ENCODE data around the gene LXN. TPM values are rescaled to one million over a fixed set of nuclear protein-coding genes. Genes with fewer than 3 reads are reported as not detected.

Gene LXN
- total RNA-seq, 1 experiment from 2014 or later: 4.6 TPM

- TF ChIP-seq ERG (CRISPR knock-in tag; IDR thresholded peaks at IDR 0.05): no peak
- no peak for TF ChIP-seq JAZF1 (CRISPR knock-in tag; IDR thresholded peaks at IDR 0.05)
- TF ChIP-seq JUN (CRISPR knock-in tag; IDR thresholded peaks at IDR 0.05): no peak
- TF ChIP-seq PREB (CRISPR knock-in tag; IDR thresholded peaks at IDR 0.05; ENCODE audit: borderline replicate concordance): no peak
- TF ChIP-seq ATF1 (CRISPR knock-in tag; IDR thresholded peaks at IDR 0.05): no peak
- TF ChIP-seq IRF2 (CRISPR knock-in tag; IDR thresholded peaks at IDR 0.05; ENCODE audit: borderline replicate concordance, low read depth): no peak
- no peak for TF ChIP-seq ATF2 (CRISPR knock-in tag; IDR thresholded peaks at IDR 0.05; ENCODE audit: borderline replicate concordance, low read depth)
- TF ChIP-seq MLX (CRISPR knock-in tag; IDR thresholded peaks at IDR 0.05): no peak
- TF ChIP-seq MYBL2 (CRISPR knock-in tag; IDR thresholded peaks at IDR 0.05): peak; percentile 50; the same call in 1 of the 2 replicates
- no peak for TF ChIP-seq ZNF219 (CRISPR knock-in tag; IDR thresholded peaks at IDR 0.05; ENCODE audit: borderline replicate concordance)
- TF ChIP-seq ZNF121 (CRISPR knock-in tag; IDR thresholded peaks at IDR 0.05): no peak
- 0 out of 2 replicates have a peak, but pooled peaks have one; percentile 62 for TF ChIP-seq HMGXB4 (CRISPR knock-in tag; IDR thresholded peaks at IDR 0.05)
- TF ChIP-seq ZNF532 (CRISPR knock-in tag; IDR thresholded peaks at IDR 0.05; ENCODE audit: borderline replicate concordance): no peak
- TF ChIP-seq NFE2L1 (CRISPR knock-in tag; IDR thresholded peaks at IDR 0.05): peak; percentile 54; the same call in 1 of the 2 replicates
- TF ChIP-seq GTF2I (CRISPR knock-in tag; conservative IDR thresholded peaks at IDR 0.05): no peak
- TF ChIP-seq TCF7 (CRISPR knock-in tag; IDR thresholded peaks at IDR 0.05; ENCODE audit: low read depth): no peak
- TF ChIP-seq GABPB1 (CRISPR knock-in tag; IDR thresholded peaks at IDR 0.05): peak; percentile 93
- TF ChIP-seq NR3C1 (CRISPR knock-in tag; conservative IDR thresholded peaks at IDR 0.05; ENCODE audit: low read depth): no peak
- no peak for TF ChIP-seq OVOL2 (CRISPR knock-in tag; IDR thresholded peaks at IDR 0.05; ENCODE audit: borderline replicate concordance)
- TF ChIP-seq HMGA2 (CRISPR knock-in tag; IDR thresholded peaks at IDR 0.05): no peak
- 0 out of 2 replicates have a peak, but pooled peaks have one; percentile 67 for TF ChIP-seq CREM (CRISPR knock-in tag; IDR thresholded peaks at IDR 0.05)
- TF ChIP-seq NR2C2 (CRISPR knock-in tag; IDR thresholded peaks at IDR 0.05): peak; percentile 99
- peak; percentile 77; the same call in 1 of the 2 replicates for TF ChIP-seq ZBTB21 (CRISPR knock-in tag; IDR thresholded peaks at IDR 0.05; ENCODE audit: borderline replicate concordance)
- TF ChIP-seq ZSCAN18 (CRISPR knock-in tag; IDR thresholded peaks at IDR 0.05): no peak
- TF ChIP-seq NFYB (CRISPR knock-in tag; conservative IDR thresholded peaks at IDR 0.05; ENCODE audit: low read depth): no peak
- TF ChIP-seq FOXJ3 (CRISPR knock-in tag; IDR thresholded peaks at IDR 0.05; ENCODE audit: borderline replicate concordance): no peak
- no peak; the same call in 1 of the 2 replicates for TF ChIP-seq ZNF138 (CRISPR knock-in tag; conservative IDR thresholded peaks at IDR 0.05)
- TF ChIP-seq ZNF423 (CRISPR knock-in tag; IDR thresholded peaks at IDR 0.05): no peak
- no peak for TF ChIP-seq CBFB (CRISPR knock-in tag; IDR thresholded peaks at IDR 0.05; ENCODE audit: low read depth)
Observed at GRCh38 chr3:158644345-158644908, 28.0 kb downstream of the LXN start, which contains the start of gene GFM1 (continued).

Data from WTC11 (cell line).